Nasal cavity respiratory epithelium epithelial cell of viscerocranial mucosa (primary cell): Measurements from ENCODE around the gene SLC29A4. TPM values are rescaled to one million over a fixed set of nuclear protein-coding genes. Genes with fewer than 3 reads are reported as not detected.

Source experiments
- total RNA-seq: library from RNA; depleted of rRNA; stranded (reverse); fragments of >200 nt; gene quantifications from 2 replicates; pipeline ENCODE4 v1.2.3, GENCODE V29; 2014

SLC29A4 gene, protein sequence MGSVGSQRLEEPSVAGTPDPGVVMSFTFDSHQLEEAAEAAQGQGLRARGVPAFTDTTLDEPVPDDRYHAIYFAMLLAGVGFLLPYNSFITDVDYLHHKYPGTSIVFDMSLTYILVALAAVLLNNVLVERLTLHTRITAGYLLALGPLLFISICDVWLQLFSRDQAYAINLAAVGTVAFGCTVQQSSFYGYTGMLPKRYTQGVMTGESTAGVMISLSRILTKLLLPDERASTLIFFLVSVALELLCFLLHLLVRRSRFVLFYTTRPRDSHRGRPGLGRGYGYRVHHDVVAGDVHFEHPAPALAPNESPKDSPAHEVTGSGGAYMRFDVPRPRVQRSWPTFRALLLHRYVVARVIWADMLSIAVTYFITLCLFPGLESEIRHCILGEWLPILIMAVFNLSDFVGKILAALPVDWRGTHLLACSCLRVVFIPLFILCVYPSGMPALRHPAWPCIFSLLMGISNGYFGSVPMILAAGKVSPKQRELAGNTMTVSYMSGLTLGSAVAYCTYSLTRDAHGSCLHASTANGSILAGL
- 12.3 and 21.2 TPM in 2 replicates for total RNA-seq

DNA sequence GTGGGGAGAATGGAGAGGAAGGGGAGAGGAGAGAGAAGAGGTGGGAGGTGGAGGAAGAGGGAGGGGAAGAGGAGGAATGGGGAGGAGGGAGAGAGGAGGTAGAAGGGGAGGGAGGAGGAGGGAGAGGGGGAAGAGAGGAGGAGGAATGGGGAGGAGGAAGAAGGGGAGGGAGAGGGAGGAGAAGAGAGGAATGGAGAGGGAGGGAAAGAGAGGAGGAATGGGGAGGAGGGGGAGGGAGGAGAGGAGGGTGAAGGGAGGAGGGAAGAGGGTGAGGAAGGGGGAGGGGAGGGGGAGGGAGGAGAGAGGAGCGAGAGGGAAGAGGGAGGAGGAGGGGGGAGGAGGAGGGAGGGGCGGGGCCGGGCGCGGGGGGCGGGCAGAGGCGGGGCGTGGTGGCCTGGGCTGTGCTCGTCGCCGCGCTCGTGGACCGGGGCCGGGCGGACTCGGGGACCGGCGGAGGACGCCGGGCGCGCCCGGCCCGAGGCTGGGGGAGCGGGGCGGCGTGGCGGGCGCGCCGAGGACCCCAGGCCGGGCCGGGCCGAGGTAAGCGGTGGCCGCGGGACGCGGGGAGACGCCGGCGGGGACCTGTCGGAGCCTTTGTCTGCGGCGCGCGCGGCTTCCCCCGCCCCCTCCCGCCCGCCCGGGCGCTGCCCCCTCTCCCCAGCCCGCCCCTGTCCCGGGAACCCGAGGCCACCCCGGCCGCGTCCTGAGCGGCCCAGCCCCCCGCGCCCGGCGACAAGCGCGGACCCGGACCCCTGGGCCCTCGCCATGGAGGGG lies at the start of gene SLC29A4:
TSS of gene SLC29A4 (plus strand) at position 401 of the 774 bp plus-strand sequence. CDS start 4,874 bp downstream, outside the sequence.

Other genes starting within 250 kb of the SLC29A4 start
- 16.7 and 21.6 TPM in 2 replicates for gene RBAK, start 237.1 kb upstream of the SLC29A4 start, total RNA-seq
- 45.1 and 62.1 TPM in 2 replicates for gene WIPI2, start 92.7 kb upstream of the SLC29A4 start, total RNA-seq
- gene TNRC18, start 140.9 kb downstream of the SLC29A4 start, total RNA-seq, result 37.6 and 119 TPM in 2 replicates
- 8.2 and 13.4 TPM in 2 replicates for gene FBXL18, start 230.9 kb downstream of the SLC29A4 start, total RNA-seq
- gene ACTB, start 247.7 kb downstream of the SLC29A4 start, total RNA-seq, result 2,732 and 3,177 TPM in 2 replicates